ENCODE data around the gene STX18.

The STX18 gene

GRCh38 chr4:4395371-4395770 is 146.5 kb downstream of the STX18 start:
- no peak for TF ChIP-seq GATA3 (IDR thresholded peaks at IDR 0.05; ENCODE audit: low read depth, low read length)

DNA sequence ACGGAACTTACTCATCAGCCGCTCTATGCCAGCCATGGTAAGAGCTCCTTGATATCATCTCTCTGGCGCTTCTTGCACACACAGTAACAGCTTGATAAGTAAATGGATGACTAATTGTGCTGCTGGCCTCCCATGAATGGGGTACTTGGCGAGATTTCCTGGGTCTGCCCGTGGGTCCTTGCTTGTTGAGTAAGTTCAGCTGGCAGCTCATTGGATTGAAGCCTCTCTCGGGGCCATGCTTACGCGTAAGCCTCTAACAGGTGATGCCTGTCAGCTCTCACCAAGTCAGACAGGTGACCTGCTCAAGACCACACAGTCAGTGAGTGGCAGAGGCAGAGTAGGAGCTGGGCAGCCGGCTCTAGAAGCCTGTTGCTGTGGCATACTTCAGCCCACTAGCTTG is 147.2 kb downstream of the STX18 start:
- no peak for TF ChIP-seq GATA3 (IDR thresholded peaks at IDR 0.05; ENCODE audit: low read depth, low read length)
- TF ChIP-seq GATA2 (IDR thresholded peaks at IDR 0.05; ENCODE audit: low read depth, low read length) = peak; percentile 25; the same call in 1 of the 2 replicates

DNA sequence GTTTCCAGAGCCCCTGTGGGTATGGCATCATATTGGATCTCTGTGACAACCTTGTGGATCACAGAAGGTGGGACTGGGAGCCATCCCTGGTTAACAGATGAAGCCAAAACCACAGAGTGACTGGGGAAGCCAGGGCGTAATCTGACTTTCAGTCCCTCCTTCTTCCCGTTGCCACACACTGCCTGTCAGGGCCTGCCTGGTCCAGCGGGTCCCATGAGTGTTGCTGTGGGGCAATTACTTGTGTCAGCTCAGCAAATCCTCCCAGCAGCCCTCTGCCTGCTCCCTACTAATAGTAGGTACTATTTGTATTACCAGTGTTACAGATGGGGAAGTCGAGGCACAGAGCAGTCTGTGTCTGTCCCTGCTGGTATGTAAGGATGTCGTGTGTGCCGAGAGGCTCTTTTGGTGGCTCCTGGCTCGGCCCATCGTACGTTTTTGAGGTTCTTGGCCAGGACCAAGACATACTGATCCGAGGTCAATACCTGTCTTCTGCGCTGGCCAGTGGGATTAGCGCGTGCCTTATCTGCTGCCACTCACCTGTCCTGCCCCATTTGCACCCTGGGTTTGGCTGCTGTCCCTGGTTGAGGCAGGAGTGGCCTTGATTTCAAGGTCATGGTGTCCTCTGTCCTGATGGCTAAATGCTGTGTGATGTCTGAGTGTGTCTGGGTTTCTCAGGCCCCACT is 149.2 kb downstream of the STX18 start:
- TF ChIP-seq GATA2 (IDR thresholded peaks at IDR 0.05; ENCODE audit: low read depth, low read length) = no peak
- no peak for TF ChIP-seq GATA3 (IDR thresholded peaks at IDR 0.05; ENCODE audit: low read depth, low read length)

DNA sequence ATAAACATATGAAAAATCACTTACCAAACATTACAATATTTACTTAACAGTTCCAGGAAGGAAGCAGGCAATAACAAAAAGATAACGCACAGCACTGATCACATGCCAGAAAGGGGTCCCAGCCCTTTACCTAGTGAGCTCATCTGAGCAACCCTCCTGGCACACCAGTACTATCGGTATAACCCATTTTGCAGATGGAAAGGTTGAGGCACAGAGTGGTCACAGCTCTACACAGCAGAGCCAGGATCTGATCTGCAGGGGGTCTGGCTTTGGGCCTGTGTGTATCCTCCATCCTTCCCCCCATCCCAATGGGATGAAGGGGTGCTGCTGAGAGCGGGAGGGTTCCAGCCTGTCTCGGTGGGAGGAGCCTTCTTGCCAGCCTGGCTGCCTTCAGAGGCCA is 150.0 kb downstream of the STX18 start:
- TF ChIP-seq GATA2 (IDR thresholded peaks at IDR 0.05; ENCODE audit: low read depth, low read length) (no peak), GATA3 (IDR thresholded peaks at IDR 0.05; ENCODE audit: low read depth, low read length) (no peak)

- no peak for TF ChIP-seq GATA3 (IDR thresholded peaks at IDR 0.05; ENCODE audit: low read depth, low read length)
- no peak for TF ChIP-seq GATA2 (IDR thresholded peaks at IDR 0.05; ENCODE audit: low read depth, low read length)
These were observed 151.2 kb downstream of the STX18 start for GRCh38 chr4:4390515-4391240.

DNA sequence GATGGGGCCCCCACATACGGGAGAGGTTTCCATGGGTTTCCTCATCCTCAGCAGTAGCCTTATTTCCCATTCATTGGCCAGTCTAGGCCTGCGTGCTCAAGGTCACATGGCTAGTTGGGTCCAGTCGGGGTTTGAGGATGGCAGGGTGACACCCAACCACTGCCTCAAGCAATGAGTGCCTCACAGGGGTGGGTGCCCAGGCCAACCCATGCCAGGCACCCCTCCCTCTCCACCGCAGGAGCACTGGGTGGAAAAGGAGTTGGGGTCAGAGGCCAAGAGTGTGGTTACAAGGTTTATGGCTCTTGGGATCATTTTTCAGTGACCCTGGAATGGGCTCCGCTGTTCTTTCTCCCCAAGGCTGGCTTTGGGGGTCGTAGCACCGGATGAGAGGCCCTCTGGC is 151.8 kb downstream of the STX18 start:
- TF ChIP-seq GATA2 (IDR thresholded peaks at IDR 0.05; ENCODE audit: low read depth, low read length) (no peak), GATA3 (IDR thresholded peaks at IDR 0.05; ENCODE audit: low read depth, low read length) (no peak)

DNA sequence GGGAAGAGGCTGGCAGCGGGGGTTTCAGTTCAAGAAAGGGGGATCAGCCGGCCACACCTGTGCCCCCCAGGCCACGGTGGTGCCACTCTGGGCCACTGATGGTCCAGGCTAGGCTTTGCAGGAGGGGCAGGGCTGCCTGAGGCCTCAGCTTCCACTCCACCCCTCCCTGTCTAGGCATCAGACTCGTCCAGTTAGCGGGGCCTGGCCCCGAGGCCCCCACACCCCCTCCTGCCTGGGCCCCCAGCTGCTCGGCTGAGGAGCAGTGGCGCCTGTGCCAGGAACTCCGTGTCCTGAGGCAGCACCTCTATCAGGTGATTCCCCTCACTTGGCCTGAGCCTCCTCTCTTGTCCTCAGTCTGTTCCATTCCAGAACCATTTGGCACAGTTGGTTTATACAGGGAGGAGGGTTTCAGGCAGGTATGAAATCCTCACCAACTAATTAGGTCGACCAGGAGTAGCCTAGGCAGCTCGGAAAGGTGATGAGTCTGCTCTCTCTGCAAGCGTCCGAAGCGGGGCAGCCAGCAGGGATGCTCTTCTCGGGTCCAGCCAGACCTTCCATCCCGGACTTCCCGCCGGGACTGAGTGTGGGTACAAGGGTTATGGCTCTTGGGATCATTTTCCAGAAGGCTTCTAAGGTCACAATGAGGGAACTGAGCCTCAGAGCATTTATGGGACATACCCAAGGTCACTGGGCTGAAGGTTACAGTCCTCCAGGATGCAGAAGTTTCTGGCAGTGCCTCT is 152.8 kb downstream of the STX18 start:
- TF ChIP-seq GATA3 (IDR thresholded peaks at IDR 0.05; ENCODE audit: low read depth, low read length) (no peak), GATA2 (IDR thresholded peaks at IDR 0.05; ENCODE audit: low read depth, low read length) (no peak)

- TF ChIP-seq GATA2 (IDR thresholded peaks at IDR 0.05; ENCODE audit: low read depth, low read length) (no peak), GATA3 (IDR thresholded peaks at IDR 0.05; ENCODE audit: low read depth, low read length) (no peak)
These were observed 153.5 kb downstream of the STX18 start for GRCh38 chr4:4388311-4388790.

DNA sequence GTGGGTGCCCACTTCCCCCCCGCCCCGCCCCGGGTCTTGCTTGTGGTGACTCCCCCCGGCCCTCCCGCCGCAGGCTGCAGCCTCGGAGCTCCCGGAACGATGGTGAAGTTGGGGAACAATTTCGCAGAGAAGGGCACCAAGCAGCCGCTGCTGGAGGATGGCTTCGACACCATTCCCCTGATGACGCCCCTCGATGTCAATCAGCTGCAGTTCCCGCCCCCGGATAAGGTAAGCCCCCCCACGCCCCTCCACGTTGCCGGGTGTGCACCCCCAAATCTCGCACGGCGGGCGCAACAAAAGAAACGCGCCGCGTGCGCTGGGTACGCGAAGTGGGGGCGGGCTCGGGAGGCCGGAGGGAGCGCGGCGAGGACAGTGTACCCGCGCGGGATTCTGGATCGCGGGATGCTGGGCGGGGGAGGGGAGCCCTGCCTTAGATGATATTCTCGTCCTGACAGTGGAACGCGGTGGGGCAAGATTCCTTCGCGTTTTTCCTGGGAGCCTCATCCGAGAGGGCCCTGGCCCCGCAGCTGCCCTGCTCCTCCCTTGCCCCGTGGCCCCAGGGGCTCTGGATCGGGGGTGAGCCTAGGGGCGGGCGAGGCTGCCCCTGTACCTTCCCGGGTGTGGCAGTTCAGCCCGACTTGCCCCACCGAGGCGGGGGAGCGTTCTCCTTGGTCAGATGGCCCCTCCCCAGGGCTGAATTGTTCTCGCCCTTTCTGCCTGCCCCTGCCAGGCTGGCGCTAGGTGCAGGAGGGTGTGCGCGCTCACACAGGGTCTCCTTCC is 154.1 kb downstream of the STX18 start:
- TF ChIP-seq GATA2 (IDR thresholded peaks at IDR 0.05; ENCODE audit: low read depth, low read length) (no peak), GATA3 (IDR thresholded peaks at IDR 0.05; ENCODE audit: low read depth, low read length) (no peak)

GRCh38 chr4:4386736-4387392 is 155.0 kb downstream of the STX18 start, which contains the start of gene NSG1:
Gene NSG1 (plus strand): TSS chr4:4387102. CDS start chr4:4387630, 528 bp downstream.
- TF ChIP-seq GATA3 (IDR thresholded peaks at IDR 0.05; ENCODE audit: low read depth, low read length) = no peak
- TF ChIP-seq GATA2 (IDR thresholded peaks at IDR 0.05; ENCODE audit: low read depth, low read length) = no peak

GRCh38 chr4:4386296-4386735 is 155.5 kb downstream of the STX18 start:
- TF ChIP-seq GATA2 (IDR thresholded peaks at IDR 0.05; ENCODE audit: low read depth, low read length) (no peak), GATA3 (IDR thresholded peaks at IDR 0.05; ENCODE audit: low read depth, low read length) (no peak)

DNA sequence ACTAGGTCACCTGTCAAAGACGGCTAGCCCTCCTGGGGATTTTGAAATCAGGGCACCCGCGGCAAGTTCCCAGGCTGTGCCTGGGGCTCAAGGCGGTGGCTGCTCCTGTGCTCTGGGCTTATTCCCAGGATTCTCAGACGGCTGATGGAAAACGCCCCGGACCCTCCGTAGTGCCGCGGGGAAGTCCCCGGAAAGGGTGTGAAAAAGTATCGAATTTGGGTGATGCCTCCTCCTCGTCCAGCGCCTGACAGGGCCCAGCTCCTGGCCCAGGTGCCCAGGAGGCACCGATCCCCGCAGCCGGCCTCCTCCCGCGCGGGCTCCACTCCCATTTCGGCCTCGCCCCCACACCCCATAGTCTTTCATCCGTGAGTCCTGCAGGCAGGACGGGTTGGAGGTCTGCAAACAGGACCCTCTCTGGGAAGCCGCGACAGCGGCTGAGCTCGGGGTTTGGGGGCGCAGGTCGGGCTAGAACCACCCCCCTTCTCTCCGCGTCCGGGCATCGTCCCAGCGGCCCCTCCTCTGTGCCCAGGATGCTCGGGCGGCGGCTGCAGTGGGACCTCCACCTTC is 156.0 kb downstream of the STX18 start:
- TF ChIP-seq GATA2 (IDR thresholded peaks at IDR 0.05; ENCODE audit: low read depth, low read length) (no peak), GATA3 (IDR thresholded peaks at IDR 0.05; ENCODE audit: low read depth, low read length) (no peak)

DNA sequence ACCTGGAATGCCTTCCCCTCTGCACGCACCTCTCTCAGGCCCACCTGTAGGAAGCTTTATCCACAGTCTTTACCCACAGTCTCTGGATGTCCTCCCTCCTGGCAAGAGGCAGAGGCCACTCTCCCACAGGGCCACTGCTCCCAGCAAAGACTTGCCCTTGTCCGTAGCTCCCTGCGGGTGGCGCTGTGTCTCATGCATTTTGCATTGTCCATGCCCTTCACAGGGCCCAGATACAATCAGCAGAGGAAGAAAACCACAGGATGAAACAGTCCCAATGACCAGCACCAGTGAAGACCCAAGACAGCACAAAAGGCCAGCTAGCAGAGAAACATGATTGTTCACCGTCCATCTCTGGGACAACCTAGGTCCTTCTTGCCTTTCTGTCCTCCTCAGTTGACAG is 157.0 kb downstream of the STX18 start:
- TF ChIP-seq GATA3 (IDR thresholded peaks at IDR 0.05; ENCODE audit: low read depth, low read length) = no peak
- peak; percentile 39; the same call in 1 of the 2 replicates for TF ChIP-seq GATA2 (IDR thresholded peaks at IDR 0.05; ENCODE audit: low read depth, low read length)

All from SH-SY5Y (cell line).